GM23338 (cell line): ENCODE measurements around the gene KIF1A. TPM values are rescaled to one million over a fixed set of nuclear protein-coding genes. Genes with fewer than 3 reads are reported as not detected.

Experiments used
- ATAC-seq: fragments of 200-7000 bp; cut with Tn5 transposase; 3 replicates; pipeline ENCODE4 v1.9.1; 2020
- DNase-seq: peaks from one replicate; pipeline ENCODE4 v3.0.0-alpha.2; 2015; ENCODE audit warnings: low spot score
- H2AFZ ChIP-seq: fragments of 200-600 bp; sonication (generic); 2 replicates; pipeline ENCODE4 v1.8.0; 2016; ENCODE audit warnings: antibody characterized with exemption, mild to moderate bottlenecking, moderate library complexity
- H3F3A ChIP-seq: fragments of 200-600 bp; sonication (generic); replicated peaks from 2 replicates; pipeline ENCODE4 v1.8.0; 2017; ENCODE audit warnings: antibody characterized with exemption, mixed run types, low read depth
- H3K27ac ChIP-seq: fragments of 200-600 bp; sonication (generic); 2 replicates; pipeline ENCODE4 v1.6.1; 2016; ENCODE audit warnings: low read depth
- H3K27me3 ChIP-seq: fragments of 200-600 bp; sonication (generic); 2 replicates; pipeline ENCODE4 v1.8.0; 2016; ENCODE audit warnings: mild to moderate bottlenecking, mixed run types, moderate library complexity; ENCODE audit not compliant: insufficient read depth
- H3K36me3 ChIP-seq: fragments of 200-600 bp; sonication (generic); 2 replicates; pipeline ENCODE4 v1.8.0; 2016; ENCODE audit warnings: mild to moderate bottlenecking; ENCODE audit not compliant: insufficient read depth
- H3K4me1 ChIP-seq: fragments of 200-600 bp; sonication (generic); 2 replicates; pipeline ENCODE4 v1.8.0; 2016; ENCODE audit warnings: mild to moderate bottlenecking, moderate library complexity; ENCODE audit not compliant: insufficient read depth
- H3K4me2 ChIP-seq: fragments of 200-600 bp; sonication (generic); 2 replicates; pipeline ENCODE4 v1.7.1; 2017; ENCODE audit warnings: mixed run types
- H3K4me3 ChIP-seq: fragments of 200-600 bp; sonication (generic); 2 replicates; pipeline ENCODE4 v1.6.1; 2016; ENCODE audit warnings: mixed run types
- H3K79me2 ChIP-seq: fragments of 200-600 bp; sonication (generic); replicated peaks from 2 replicates; pipeline ENCODE4 v1.8.0; 2017; ENCODE audit warnings: mild to moderate bottlenecking; ENCODE audit not compliant: insufficient read depth
- H3K9me2 ChIP-seq: fragments of 200-600 bp; sonication (generic); 2 replicates; pipeline ENCODE4 v1.8.0; 2017; ENCODE audit not compliant: insufficient read depth
- H4K20me1 ChIP-seq: fragments of 200-600 bp; sonication (generic); replicated peaks from 2 replicates; pipeline ENCODE4 v1.8.0; 2017; ENCODE audit warnings: mild to moderate bottlenecking; ENCODE audit not compliant: insufficient read depth
- H3K27ac Mint-ChIP-seq: 2 replicates; pipeline ENCODE4 v1.8.0; 2020; ENCODE audit warnings: inconsistent platforms, mild to moderate bottlenecking, moderate library complexity, mixed read lengths
- H3K27me3 Mint-ChIP-seq: 3 replicates; pipeline ENCODE4 v1.8.0; 2022; ENCODE audit warnings: low read depth, mild to moderate bottlenecking, moderate library complexity, mixed read lengths, inconsistent platforms; ENCODE audit not compliant: insufficient read depth, poor library complexity
- H3K36me3 Mint-ChIP-seq: 3 replicates; pipeline ENCODE4 v1.8.0; 2021; ENCODE audit warnings: low read depth, mild to moderate bottlenecking, inconsistent platforms, moderate library complexity, mixed read lengths
- H3K4me1 Mint-ChIP-seq: 3 replicates; pipeline ENCODE4 v1.8.0; 2020; ENCODE audit warnings: mild to moderate bottlenecking, inconsistent platforms, mixed read lengths
- H3K4me3 Mint-ChIP-seq: 3 replicates; pipeline ENCODE4 v1.8.0; 2021; ENCODE audit warnings: moderate library complexity, mild to moderate bottlenecking, inconsistent platforms, mixed read lengths
- H3K9me3 Mint-ChIP-seq: 3 replicates; pipeline ENCODE4 v1.8.0; 2020; ENCODE audit warnings: moderate library complexity, mild to moderate bottlenecking, inconsistent platforms, mixed read lengths
- CREB1 ChIP-seq: fragments of 250-450 bp; sonication (Bioruptor Pico); IDR thresholded peaks from 2 replicates; pipeline ENCODE4 v1.5.0; 2020; ENCODE audit warnings: low read depth, mild to moderate bottlenecking, moderate library complexity
- CTCF ChIP-seq, 2 experiments: fragments of 200-600 bp in 1 of 2; sonication (generic) in 1 of 2; conservative IDR thresholded peaks; 2 replicates each; pipeline versions ENCODE4 v1.5.1 to v1.6.1; 2016 to 2017; ENCODE audit warnings: antibody characterized with exemption in 2 of 2, low read depth in 2 of 2, mild to moderate bottlenecking in 2 of 2, moderate library complexity in 1 of 2
- ETS1 ChIP-seq: IDR thresholded peaks from 2 replicates; pipeline ENCODE4 v1.6.1; 2016; ENCODE audit warnings: antibody characterized with exemption
- EZH2 ChIP-seq: fragments of 200-600 bp; sonication (generic); IDR thresholded peaks from one replicate; pipeline ENCODE4 v1.8.0; 2017; ENCODE audit warnings: antibody characterized with exemption, mild to moderate bottlenecking, low read depth; ENCODE audit not compliant: unreplicated experiment
- EZH2phosphoT487 ChIP-seq: fragments of 200-600 bp; sonication (generic); IDR thresholded peaks from one replicate; pipeline ENCODE4 v1.8.1; 2018; ENCODE audit warnings: antibody characterized with exemption; ENCODE audit not compliant: unreplicated experiment
- JUNB ChIP-seq: IDR thresholded peaks from one replicate; pipeline ENCODE4 v1.6.1; 2016; ENCODE audit warnings: antibody characterized with exemption; ENCODE audit not compliant: unreplicated experiment
- NANOG ChIP-seq: IDR thresholded peaks from 2 replicates; pipeline ENCODE4 v1.6.1; 2016; ENCODE audit warnings: antibody characterized with exemption, borderline replicate concordance
- POLR2AphosphoS5 ChIP-seq: IDR thresholded peaks from 2 replicates; pipeline ENCODE4 v1.6.1; 2016; ENCODE audit warnings: antibody characterized with exemption, low read depth
- REST ChIP-seq: IDR thresholded peaks from one replicate; pipeline ENCODE4 v1.6.1; 2018; ENCODE audit warnings: antibody characterized with exemption; ENCODE audit not compliant: unreplicated experiment
- STAT1 ChIP-seq: IDR thresholded peaks from one replicate; pipeline ENCODE4 v1.6.1; 2016; ENCODE audit warnings: antibody characterized with exemption; ENCODE audit not compliant: unreplicated experiment
- ZNF114 ChIP-seq: fragments of 250-450 bp; sonication (Bioruptor Pico); IDR thresholded peaks from 2 replicates; pipeline ENCODE4 v1.5.0; 2020; ENCODE audit warnings: mild to moderate bottlenecking, moderate library complexity
- ZNF331 ChIP-seq: fragments of 250-450 bp; sonication (Bioruptor Pico); IDR thresholded peaks from 2 replicates; pipeline ENCODE4 v1.5.0; 2020; ENCODE audit warnings: low read depth, mild to moderate bottlenecking, moderate library complexity
- ZNF462 ChIP-seq: fragments of 250-450 bp; sonication (Bioruptor Pico); IDR thresholded peaks from 2 replicates; pipeline ENCODE4 v1.5.0; 2020; ENCODE audit warnings: mild to moderate bottlenecking, moderate library complexity
- polyA plus RNA-seq: library from polyadenylated mRNA; unstranded; fragments of >200 nt; fragmentation: Nextera tagmentation; extraction: Ambion mirVana; gene quantifications from 2 replicates; pipeline ENCODE4 v1.2.1, GENCODE V29; 2016
- total RNA-seq: library from RNA; depleted of rRNA; stranded (reverse); fragments of >200 nt; shearing (Covaris generic); gene quantifications from 2 replicates; pipeline ENCODE4 v1.2.3, GENCODE V29; 2014

The KIF1A gene
- total and polyA plus RNA-seq, 2 experiments from 2014 or later = 169 to 214 TPM

- peaks cover 86% of the 10 kb centered on the region for H3K36me3 Mint-ChIP-seq
- Histone ChIP-seq H3K4me1 (no peaks in the 10 kb centered on the region), H2AFZ (no peak overlapping the region), H4K20me1 (no peaks in the 10 kb centered on the region; the same call in 1 of the 2 replicates), H3K4me3 (no peak overlapping the region), H3K27ac (no peak overlapping the region), H3K27me3 (no peaks in the 10 kb centered on the region), H3F3A (no peaks in the 10 kb centered on the region), H3K36me3 (peaks cover 23% of the 10 kb centered on the region), H3K9me2 (no peaks in the 10 kb centered on the region), H3K4me2 (no peak overlapping the region), H3K79me2 (no peaks in the 10 kb centered on the region)
- no peak for DNase-seq
- H3K4me1 Mint-ChIP-seq = no peaks in the 10 kb centered on the region
- H3K9me3 Mint-ChIP-seq = no peaks in the 10 kb centered on the region; the same call in 2 of the 3 replicates
- TF ChIP-seq JUNB = no peak
- no peak for TF ChIP-seq NANOG
- TF ChIP-seq STAT1 = no peak
- no peak for TF ChIP-seq POLR2AphosphoS5
- no peak for TF ChIP-seq ETS1
- TF ChIP-seq ZNF331 (CRISPR knock-in tag) = no peak
- no peak for TF ChIP-seq EZH2
- TF ChIP-seq CTCF (conservative IDR thresholded peaks at IDR 0.05; ENCODE audit: low read depth in 2 of 2) = no peak
- TF ChIP-seq REST = no peak
- TF ChIP-seq ZNF462 = no peak
- TF ChIP-seq EZH2phosphoT487 = no peak
- no peak for TF ChIP-seq CREB1
- no peak for TF ChIP-seq ZNF114 (CRISPR knock-in tag)
- H3K27ac Mint-ChIP-seq = no peak overlapping the region
- H3K27me3 Mint-ChIP-seq = peaks cover 15% of the 10 kb centered on the region
- ATAC-seq = no peak
- H3K4me3 Mint-ChIP-seq = no peak overlapping the region
These were observed 52.7 kb downstream of the KIF1A start for GRCh38 chr2:240767341-240767740.
